ENCODE measurements around the gene KDM4C. TPM values are rescaled to one million over a fixed set of nuclear protein-coding genes. Genes with fewer than 3 reads are reported as not detected.

KDM4C gene
- total and polyA plus RNA-seq, 2 donors = 16.3 to 66.1 TPM

DNA sequence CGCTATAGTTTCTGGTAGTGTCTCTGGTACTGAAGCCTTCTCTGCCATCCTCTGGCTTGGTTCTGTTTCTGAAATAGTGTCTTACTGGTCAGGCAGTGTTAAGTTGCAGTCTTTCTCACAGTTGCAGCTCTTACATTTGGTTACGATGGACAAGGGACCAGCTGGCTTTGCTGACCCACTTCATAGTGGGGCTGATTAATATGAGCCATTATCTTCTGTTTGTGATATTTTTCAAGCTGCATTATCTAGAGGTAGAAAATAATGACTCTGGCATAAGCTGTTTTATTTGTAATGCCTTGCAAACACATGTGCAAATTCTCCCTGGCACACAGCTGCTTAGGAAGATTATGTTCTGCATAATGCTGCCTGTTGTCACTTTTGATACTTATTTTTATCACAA, 199.1 kb downstream of the KDM4C start:
- Histone ChIP-seq H3K27ac (ENCODE audit: low read depth) (no peak overlapping the region), H3K4me3 (ENCODE audit: low read depth, low read length) (no peak overlapping the region), H3K4me1 (ENCODE audit: insufficient read depth) (no peaks in the 10 kb centered on the region), H3K36me3 (ENCODE audit: insufficient read depth) (no peaks in the 10 kb centered on the region)
- WGBS = 57% methylated on average over 2 of the region's 2 CpGs
- DNase-seq (ENCODE audit: extremely low spot score) = no peak

- Histone ChIP-seq H3K36me3 (ENCODE audit: insufficient read depth) (no peaks in the 10 kb centered on the region), H3K4me1 (ENCODE audit: insufficient read depth) (no peaks in the 10 kb centered on the region), H3K27ac (ENCODE audit: low read depth) (no peak overlapping the region), H3K4me3 (ENCODE audit: low read depth, low read length) (no peak overlapping the region)
- no peak for DNase-seq (ENCODE audit: extremely low spot score)
- 79% methylated on average over 5 of the region's 5 CpGs for WGBS
These were observed 201.7 kb downstream of the KDM4C start for GRCh38 chr9:6959270-6960000.

- H3K36me3 ChIP-seq (ENCODE audit: insufficient read depth) = no peaks in the 10 kb centered on the region
- 96% methylated on average over 3 of the region's 3 CpGs for WGBS
- H3K4me3 ChIP-seq (ENCODE audit: low read depth, low read length) = no peak overlapping the region
- no peaks in the 10 kb centered on the region for H3K4me1 ChIP-seq (ENCODE audit: insufficient read depth)
- DNase-seq (ENCODE audit: extremely low spot score) = no peak
- H3K27ac ChIP-seq (ENCODE audit: low read depth) = no peak overlapping the region
These were observed 203.0 kb downstream of the KDM4C start for GRCh38 chr9:6960777-6961176.

GRCh38 chr9:6961845-6962522, 204.2 kb downstream of the KDM4C start:
- 80% methylated on average over 5 of the region's 5 CpGs for WGBS
- Histone ChIP-seq H3K27ac (ENCODE audit: low read depth) (no peak overlapping the region), H3K36me3 (ENCODE audit: insufficient read depth) (no peaks in the 10 kb centered on the region), H3K4me1 (ENCODE audit: insufficient read depth) (no peaks in the 10 kb centered on the region), H3K4me3 (ENCODE audit: low read depth, low read length) (no peak overlapping the region)
- DNase-seq (ENCODE audit: extremely low spot score) = no peak

DNA sequence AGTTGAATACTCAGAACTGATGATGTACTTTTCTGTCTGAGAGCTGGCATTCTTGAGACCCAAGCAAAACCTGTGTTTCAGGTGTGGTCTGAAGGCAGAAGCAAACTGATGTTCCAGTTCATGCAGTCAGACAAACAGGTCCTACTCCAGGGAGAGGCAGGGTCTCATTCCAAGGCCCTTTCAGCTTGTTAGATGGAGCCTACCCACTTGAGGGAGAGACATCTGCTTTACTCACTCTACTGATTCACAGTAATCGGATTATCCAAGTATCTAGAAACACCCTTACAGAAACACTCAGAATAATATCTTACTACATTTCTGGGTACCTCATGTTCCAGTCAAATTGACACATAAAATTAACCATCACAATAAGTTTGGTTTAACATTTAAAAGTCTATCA, 207.8 kb downstream of the KDM4C start:
- Histone ChIP-seq H3K27ac (ENCODE audit: low read depth) (no peak overlapping the region), H3K4me1 (ENCODE audit: insufficient read depth) (no peaks in the 10 kb centered on the region), H3K36me3 (ENCODE audit: insufficient read depth) (no peaks in the 10 kb centered on the region), H3K4me3 (ENCODE audit: low read depth, low read length) (no peak overlapping the region)
- DNase-seq (ENCODE audit: extremely low spot score) = no peak
- 98% methylated on average over 1 of the region's 1 CpG for WGBS

DNA sequence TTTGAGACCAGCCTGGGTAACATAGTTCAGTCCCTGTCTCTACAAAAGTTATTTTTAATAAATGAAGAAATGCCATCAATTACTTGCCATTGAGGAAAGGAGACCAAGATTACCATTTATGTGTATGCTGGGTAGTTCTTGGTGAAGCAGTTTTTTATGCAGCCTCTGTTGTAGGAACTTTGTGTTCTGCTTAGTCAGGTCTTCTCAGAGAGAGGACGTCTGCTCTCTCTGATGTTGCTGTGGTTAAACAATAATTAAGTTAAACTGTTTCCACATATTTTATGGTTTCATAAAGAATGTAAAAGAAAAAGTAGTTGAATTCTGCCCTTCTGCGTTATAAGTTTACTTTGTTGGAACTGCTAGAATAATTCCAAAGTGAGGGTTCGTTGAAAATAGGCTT, 210.5 kb downstream of the KDM4C start:
- WGBS = 45% methylated on average over 3 of the region's 3 CpGs
- no peak overlapping the region for H3K4me3 ChIP-seq (ENCODE audit: low read depth, low read length)
- H3K27ac ChIP-seq (ENCODE audit: low read depth) = no peak overlapping the region
- H3K36me3 ChIP-seq (ENCODE audit: insufficient read depth) = no peaks in the 10 kb centered on the region
- no peaks in the 10 kb centered on the region for H3K4me1 ChIP-seq (ENCODE audit: insufficient read depth)
- no peak for DNase-seq (ENCODE audit: extremely low spot score)

DNA sequence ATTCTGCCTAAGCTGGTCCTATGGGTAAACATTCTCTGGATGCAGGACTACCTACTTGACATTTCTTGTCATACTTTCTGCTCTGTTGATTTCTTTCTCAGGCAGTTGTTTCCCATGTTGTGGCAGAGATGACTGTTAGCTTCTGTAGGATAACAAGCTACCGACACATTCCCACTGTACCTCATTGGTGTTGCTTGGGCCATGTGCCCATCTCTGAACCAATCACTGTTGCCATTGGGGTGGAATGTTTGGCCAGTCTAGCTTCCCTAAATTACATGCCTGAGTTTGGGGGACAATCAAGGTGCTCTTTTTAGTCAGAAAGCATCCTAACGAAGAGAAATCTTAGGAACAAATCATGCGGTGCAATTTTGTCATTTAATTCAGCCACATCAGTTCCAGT, 212.0 kb downstream of the KDM4C start:
- 97% methylated on average over 3 of the region's 3 CpGs for WGBS
- no peaks in the 10 kb centered on the region for H3K36me3 ChIP-seq (ENCODE audit: insufficient read depth)
- no peak overlapping the region for H3K4me3 ChIP-seq (ENCODE audit: low read depth, low read length)
- no peaks in the 10 kb centered on the region for H3K4me1 ChIP-seq (ENCODE audit: insufficient read depth)
- no peak overlapping the region for H3K27ac ChIP-seq (ENCODE audit: low read depth)
- DNase-seq (ENCODE audit: extremely low spot score) = no peak

DNA sequence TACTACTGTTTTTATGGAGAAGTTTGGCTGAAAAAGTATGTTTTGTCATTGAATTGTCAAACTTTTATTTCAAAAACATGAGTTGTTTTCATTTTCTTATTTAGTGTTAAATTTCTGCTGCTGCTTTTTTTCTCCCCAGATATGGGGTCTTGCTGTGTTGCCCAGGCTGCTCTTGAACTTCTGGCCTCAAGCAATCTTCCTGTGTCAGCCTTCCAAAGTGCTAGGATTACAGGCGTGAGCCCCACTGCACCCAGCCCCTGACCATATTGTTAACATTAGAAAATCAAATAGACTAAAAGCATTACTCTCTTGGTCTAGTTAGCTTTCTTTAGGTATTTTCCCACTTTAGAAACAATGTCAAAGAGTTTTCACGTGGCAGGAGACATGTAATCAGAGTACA, 215.3 kb downstream of the KDM4C start:
- H3K4me3 ChIP-seq (ENCODE audit: low read depth, low read length) = no peak overlapping the region
- H3K36me3 ChIP-seq (ENCODE audit: insufficient read depth) = no peaks in the 10 kb centered on the region
- no peaks in the 10 kb centered on the region for H3K4me1 ChIP-seq (ENCODE audit: insufficient read depth)
- 77% methylated on average over 2 of the region's 2 CpGs for WGBS
- no peak overlapping the region for H3K27ac ChIP-seq (ENCODE audit: low read depth)
- no peak for DNase-seq (ENCODE audit: extremely low spot score)

GRCh38 chr9:6973762-6974161, 216.0 kb downstream of the KDM4C start:
- WGBS = 94% methylated on average over 2 of the region's 2 CpGs

GRCh38 chr9:6975198-6975597, 217.4 kb downstream of the KDM4C start:
- WGBS = 87% methylated on average over 2 of the region's 2 CpGs
- Histone ChIP-seq H3K4me1 (ENCODE audit: insufficient read depth) (peaks cover 2% of the 10 kb centered on the region), H3K36me3 (ENCODE audit: insufficient read depth) (no peaks in the 10 kb centered on the region), H3K27ac (ENCODE audit: low read depth) (no peak overlapping the region), H3K4me3 (ENCODE audit: low read depth, low read length) (no peak overlapping the region)
- no peak for DNase-seq (ENCODE audit: extremely low spot score)

More at GRCh38 chr9:6973762-6974161, 216.0 kb downstream of the KDM4C start:
- H3K36me3 ChIP-seq (ENCODE audit: insufficient read depth) = no peaks in the 10 kb centered on the region
- no peak overlapping the region for H3K4me3 ChIP-seq (ENCODE audit: low read depth, low read length)
- peaks cover 2% of the 10 kb centered on the region for H3K4me1 ChIP-seq (ENCODE audit: insufficient read depth)
- no peak overlapping the region for H3K27ac ChIP-seq (ENCODE audit: low read depth)
- DNase-seq (ENCODE audit: extremely low spot score) = no peak

- H3K4me1 ChIP-seq (ENCODE audit: insufficient read depth) = peaks cover 2% of the 10 kb centered on the region
- H3K36me3 ChIP-seq (ENCODE audit: insufficient read depth) = no peaks in the 10 kb centered on the region
- WGBS = 95% methylated on average over 1 of the region's 1 CpG
- H3K4me3 ChIP-seq (ENCODE audit: low read depth, low read length) = no peak overlapping the region
- no peak overlapping the region for H3K27ac ChIP-seq (ENCODE audit: low read depth)
- no peak for DNase-seq (ENCODE audit: extremely low spot score)
These were observed 220.0 kb downstream of the KDM4C start for GRCh38 chr9:6977761-6978160.

GRCh38 chr9:6978591-6978990, 220.8 kb downstream of the KDM4C start:
- H3K36me3 ChIP-seq (ENCODE audit: insufficient read depth) = no peaks in the 10 kb centered on the region
- no peak for DNase-seq (ENCODE audit: extremely low spot score)
- H3K27ac ChIP-seq (ENCODE audit: low read depth) = no peak overlapping the region
- no peak overlapping the region for H3K4me3 ChIP-seq (ENCODE audit: low read depth, low read length)
- 88% methylated on average over 2 of the region's 2 CpGs for WGBS
- H3K4me1 ChIP-seq (ENCODE audit: insufficient read depth) = peaks cover 2% of the 10 kb centered on the region

- peaks cover 5% of the 10 kb centered on the region for H3K36me3 ChIP-seq (ENCODE audit: insufficient read depth)
- 91% methylated on average over 3 of the region's 3 CpGs for WGBS
These were observed 227.3 kb downstream of the KDM4C start for GRCh38 chr9:6984941-6985578.

More at GRCh38 chr9:6984941-6985578, 227.3 kb downstream of the KDM4C start:
- no peak overlapping the region for H3K4me3 ChIP-seq (ENCODE audit: low read depth, low read length)
- DNase-seq (ENCODE audit: extremely low spot score) = no peak
- no peak overlapping the region for H3K27ac ChIP-seq (ENCODE audit: low read depth)
- no peaks in the 10 kb centered on the region for H3K4me1 ChIP-seq (ENCODE audit: insufficient read depth)

Data from urinary bladder (tissue), 4 donors.